Measurements from ENCODE around the gene ADARB1.
A peak's percentile ranks its signal among the peaks of the same experiment; 100 is the strongest.
"Not testable (repeated sequence)": the region's sequence is repeated elsewhere in the genome, so short reads cannot be mapped to it uniquely, and the experiment has no call there.

ADARB1 gene, protein sequence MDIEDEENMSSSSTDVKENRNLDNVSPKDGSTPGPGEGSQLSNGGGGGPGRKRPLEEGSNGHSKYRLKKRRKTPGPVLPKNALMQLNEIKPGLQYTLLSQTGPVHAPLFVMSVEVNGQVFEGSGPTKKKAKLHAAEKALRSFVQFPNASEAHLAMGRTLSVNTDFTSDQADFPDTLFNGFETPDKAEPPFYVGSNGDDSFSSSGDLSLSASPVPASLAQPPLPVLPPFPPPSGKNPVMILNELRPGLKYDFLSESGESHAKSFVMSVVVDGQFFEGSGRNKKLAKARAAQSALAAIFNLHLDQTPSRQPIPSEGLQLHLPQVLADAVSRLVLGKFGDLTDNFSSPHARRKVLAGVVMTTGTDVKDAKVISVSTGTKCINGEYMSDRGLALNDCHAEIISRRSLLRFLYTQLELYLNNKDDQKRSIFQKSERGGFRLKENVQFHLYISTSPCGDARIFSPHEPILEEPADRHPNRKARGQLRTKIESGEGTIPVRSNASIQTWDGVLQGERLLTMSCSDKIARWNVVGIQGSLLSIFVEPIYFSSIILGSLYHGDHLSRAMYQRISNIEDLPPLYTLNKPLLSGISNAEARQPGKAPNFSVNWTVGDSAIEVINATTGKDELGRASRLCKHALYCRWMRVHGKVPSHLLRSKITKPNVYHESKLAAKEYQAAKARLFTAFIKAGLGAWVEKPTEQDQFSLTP

DNA sequence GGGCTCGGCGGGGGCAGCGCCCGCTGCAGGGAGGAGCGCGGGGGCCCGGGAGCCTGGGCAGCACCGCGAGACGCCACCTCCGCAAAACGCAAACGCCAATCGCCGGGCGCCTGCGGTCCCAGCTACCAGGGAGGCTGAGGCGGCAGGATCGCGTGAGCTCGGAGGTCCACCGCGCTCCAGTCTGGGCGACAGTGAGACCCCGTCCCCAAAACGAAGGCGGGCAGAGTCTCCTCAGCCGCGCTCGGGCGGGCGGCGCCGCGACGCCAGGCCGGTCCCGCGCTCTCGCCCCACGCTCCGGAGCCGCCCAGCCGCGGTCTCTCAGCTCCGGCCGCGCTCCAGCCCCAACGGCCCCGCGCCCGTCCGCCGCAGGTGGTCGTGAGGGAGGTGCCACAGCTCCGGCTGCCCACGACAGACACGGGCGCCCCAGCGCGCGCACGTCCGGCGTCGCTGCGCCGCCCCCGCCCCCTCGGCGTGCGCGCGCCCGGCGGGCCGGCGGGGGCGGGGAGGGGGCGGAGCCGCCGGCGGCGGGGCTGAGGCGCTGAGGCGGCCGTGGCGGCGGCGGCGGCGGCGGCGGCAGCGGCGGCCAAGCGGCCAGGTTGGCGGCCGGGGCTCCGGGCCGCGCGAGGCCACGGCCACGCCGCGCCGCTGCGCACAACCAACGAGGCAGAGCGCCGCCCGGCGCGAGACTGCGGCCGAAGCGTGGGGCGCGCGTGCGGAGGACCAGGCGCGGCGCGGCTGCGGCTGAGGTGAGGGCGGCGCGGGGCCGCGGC lies at the start of gene ADARB1:
Gene ADARB1, plus strand, starts transcription at position 533 of the 770 bp plus-strand sequence. CDS start 97,077 bp downstream, outside the sequence.
- H4K20me1 ChIP-seq, result peaks cover 0 to 19% (median 11%) of the 10 kb centered on the region in 11 experiments; a peak in 10 of 22 replicates
- peak within 1 kb of the TSS; percentile 81 to 97 (median 89) for H3K9ac ChIP-seq
- peak within 1 kb of the TSS; percentile 70 to 89 (median 84) for H3K27ac ChIP-seq
- peaks cover 0 to 5% (median 0%) of the 10 kb centered on the region in 11 experiments; a peak in 5 of 22 replicates for H3K9me3 ChIP-seq (replicated peaks in 1 of 11)
- H3K4me3 ChIP-seq, result peak within 1 kb of the TSS; percentile 79 to 100 (median 94)
- peak within 1 kb of the TSS; percentile 93 to 100 (median 97) for H3K4me2 ChIP-seq
- H3K27me3 ChIP-seq, result peaks cover 0 to 20% (median 6%) of the 10 kb centered on the region in 11 experiments; a peak in 10 of 22 replicates
- no peak for TF ChIP-seq Cebpa-rat (IDR thresholded peaks at IDR 0.05)
- peaks cover 41 to 60% (median 50%) of the 10 kb centered on the region in 10 experiments for H3K4me1 ChIP-seq
- 0 out of 22 replicates have a peak, but pooled peaks cover 0 to 9% (median 0%) of the 10 kb centered on the region in 11 experiments for H3K36me3 ChIP-seq

DNA sequence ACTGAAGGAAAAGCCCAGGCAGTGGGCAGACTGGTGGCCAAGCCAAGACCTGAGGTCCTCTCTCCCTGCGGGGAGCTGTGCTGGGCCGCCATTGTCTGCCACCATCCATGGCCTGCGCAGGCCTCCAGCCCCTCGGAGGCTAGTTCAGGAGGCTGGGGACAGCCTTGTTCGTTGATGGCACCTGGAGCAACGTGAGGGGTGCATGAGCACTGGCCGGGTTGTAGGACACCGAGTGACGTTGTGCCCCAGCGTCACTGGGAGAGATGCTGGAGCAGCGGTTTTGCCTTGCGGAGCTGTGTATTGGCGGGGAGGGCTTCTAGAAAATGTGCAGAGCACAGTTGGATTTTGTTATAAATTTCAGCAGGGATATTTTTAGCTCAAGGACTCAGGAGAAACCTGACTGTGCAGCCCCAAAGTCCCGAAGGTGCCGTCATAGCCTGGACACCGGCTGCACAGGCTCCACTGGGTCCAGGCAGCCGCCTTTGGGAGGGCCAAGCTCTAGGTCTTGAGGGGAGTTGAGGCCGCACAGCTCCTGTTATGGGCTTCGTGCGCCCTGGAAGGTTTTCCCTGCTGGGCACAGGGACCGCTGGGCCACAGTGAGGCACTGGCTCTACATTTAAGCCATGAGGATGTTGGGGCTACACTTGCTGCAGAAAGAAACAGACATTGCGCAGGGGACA lies 48.2 kb upstream of the ADARB1 start:
- H3K9ac ChIP-seq, result no peak overlapping the region
- no peak overlapping the region for H3K27ac ChIP-seq
- H3K9me3 ChIP-seq (replicated peaks in 1 of 11), result peaks cover 22 to 37% (median 29%) of the 10 kb centered on the region in 11 experiments
- peaks cover 0 to 19% (median 0%) of the 10 kb centered on the region in 11 experiments; a peak in 6 of 22 replicates for H3K27me3 ChIP-seq
- H3K4me1 ChIP-seq, result peaks cover 14 to 44% (median 22%) of the 10 kb centered on the region in 10 experiments
- peaks cover 0 to 24% (median 0%) of the 10 kb centered on the region in 11 experiments; a peak in 9 of 22 replicates for H3K36me3 ChIP-seq
- TF ChIP-seq Cebpa-rat (IDR thresholded peaks at IDR 0.05), result no peak
- no peak overlapping the region for H3K4me2 ChIP-seq
- peaks cover 0 to 22% (median 0%) of the 10 kb centered on the region in 11 experiments; a peak in 6 of 22 replicates for H4K20me1 ChIP-seq
- no peak overlapping the region for H3K4me3 ChIP-seq

DNA sequence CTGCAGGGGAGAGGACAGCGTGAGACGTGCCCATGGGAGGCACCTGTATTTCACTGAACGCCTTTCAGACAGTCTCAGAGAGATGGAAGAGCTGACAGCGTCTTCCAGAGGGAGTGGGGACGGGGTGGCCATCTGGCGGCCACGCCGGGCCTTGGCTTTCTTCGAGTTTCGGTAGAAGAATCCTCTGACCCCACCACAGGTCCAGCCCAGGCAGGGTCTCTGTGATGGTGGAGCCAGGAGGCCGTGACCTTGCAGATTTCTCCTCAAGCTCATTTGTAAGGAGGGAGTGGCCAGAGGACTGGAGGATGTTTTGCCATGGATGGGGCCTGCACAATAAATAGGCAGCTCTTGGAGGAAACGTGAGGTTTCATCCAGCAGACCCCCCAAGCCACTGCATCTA lies 47.6 kb upstream of the ADARB1 start:
- Histone ChIP-seq H3K9ac (no peak overlapping the region), H3K9me3 (replicated peaks in 1 of 11) (peaks cover 22 to 35% (median 29%) of the 10 kb centered on the region in 11 experiments), H3K27ac (no peak overlapping the region), H3K4me3 (no peak overlapping the region), H3K36me3 (peaks cover 0 to 20% (median 0%) of the 10 kb centered on the region in 11 experiments; a peak in 9 of 22 replicates), H4K20me1 (peaks cover 0 to 27% (median 0%) of the 10 kb centered on the region in 11 experiments; a peak in 6 of 22 replicates), H3K4me1 (peaks cover 20 to 45% (median 27%) of the 10 kb centered on the region in 10 experiments), H3K27me3 (peaks cover 0 to 25% (median 0%) of the 10 kb centered on the region in 11 experiments; a peak in 7 of 22 replicates), H3K4me2 (peak overlapping the region in 5 of 11 experiments; percentile 9 to 18 (median 15); a peak in 4 of 22 replicates)
- no peak for TF ChIP-seq Cebpa-rat (IDR thresholded peaks at IDR 0.05)

DNA sequence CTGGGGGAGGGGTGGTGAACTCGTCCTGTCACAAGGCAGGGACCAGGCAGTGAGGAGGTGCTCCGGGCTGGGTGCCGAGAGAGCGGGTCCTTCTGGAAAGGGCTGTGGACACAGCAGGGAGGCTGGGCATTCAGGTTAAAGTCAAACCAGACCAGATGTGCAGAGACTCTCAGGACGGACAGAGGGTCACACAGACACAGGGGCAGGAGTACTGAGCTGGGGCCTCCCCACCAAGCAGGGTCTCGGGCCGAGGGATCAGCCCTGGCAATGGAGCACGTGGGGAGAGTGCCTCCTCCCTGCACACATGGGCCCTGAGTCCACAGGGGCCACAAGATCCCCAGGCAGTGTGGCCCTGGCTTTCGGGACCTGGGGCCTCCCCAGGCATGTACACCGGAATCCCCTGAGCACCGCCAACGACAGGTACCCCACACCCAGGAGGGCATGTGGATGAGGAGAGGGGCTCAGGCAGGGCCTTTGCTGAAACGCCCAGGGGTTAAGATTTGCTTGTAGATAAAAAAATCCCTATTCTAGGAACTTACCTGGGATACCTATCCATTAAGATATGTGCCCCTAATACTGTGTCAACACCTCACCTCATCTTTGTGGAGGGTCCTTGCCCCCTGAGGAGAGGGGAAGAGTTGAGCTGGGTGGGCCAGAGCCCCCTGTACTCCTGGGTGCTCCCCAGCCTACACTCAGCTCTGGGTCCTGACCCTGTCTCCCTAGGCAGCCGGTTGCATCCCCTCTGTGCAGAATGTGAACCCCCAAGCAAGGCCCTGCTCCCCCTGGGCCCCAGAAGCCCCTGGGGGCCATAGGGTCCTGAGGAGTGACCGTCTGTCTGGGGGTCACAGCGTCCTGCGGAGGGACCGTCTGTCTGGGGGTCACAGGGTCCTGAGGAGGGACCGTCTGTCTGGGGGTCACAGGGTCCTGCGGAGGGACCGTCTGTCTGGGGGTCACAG lies 46.9 kb upstream of the ADARB1 start:
- Histone ChIP-seq H3K4me2 (peak overlapping the region in 5 of 11 experiments; percentile 9 to 18 (median 15); a peak in 4 of 22 replicates), H3K4me3 (no peak overlapping the region), H3K9ac (0 out of 22 replicates have a peak overlapping the region, but pooled peaks of 1 of the 11 experiments have one; percentile 5), H3K9me3 (replicated peaks in 1 of 11) (peaks cover 22 to 29% (median 24%) of the 10 kb centered on the region in 11 experiments), H3K4me1 (peaks cover 23 to 52% (median 34%) of the 10 kb centered on the region in 10 experiments), H3K27ac (no peak overlapping the region), H3K27me3 (peaks cover 0 to 27% (median 0%) of the 10 kb centered on the region in 11 experiments; a peak in 7 of 22 replicates), H4K20me1 (peaks cover 0 to 27% (median 0%) of the 10 kb centered on the region in 11 experiments; a peak in 6 of 22 replicates), H3K36me3 (peaks cover 0 to 13% (median 0%) of the 10 kb centered on the region in 11 experiments; a peak in 8 of 22 replicates)
- no peak for TF ChIP-seq Cebpa-rat (IDR thresholded peaks at IDR 0.05)

DNA sequence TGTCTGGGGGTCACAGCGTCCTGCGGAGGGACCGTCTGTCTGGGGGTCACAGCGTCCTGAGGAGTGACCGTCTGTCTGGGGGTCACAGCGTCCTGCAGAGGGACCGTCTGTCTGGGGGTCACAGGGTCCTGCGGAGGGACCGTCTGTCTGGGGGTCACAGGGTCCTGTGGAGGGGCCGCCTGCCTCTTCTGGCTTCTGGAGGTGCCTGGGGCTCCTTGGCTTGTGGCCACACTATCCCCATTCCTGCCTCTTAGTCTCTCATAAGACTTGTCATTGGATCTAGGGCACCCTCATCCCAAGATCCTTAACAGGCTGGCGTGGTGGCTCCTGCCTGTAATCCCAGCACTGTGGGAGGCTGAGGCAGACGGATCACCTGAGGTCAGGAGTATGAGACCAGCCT lies 45.7 kb upstream of the ADARB1 start:
- peaks cover 0 to 32% (median 0%) of the 10 kb centered on the region in 11 experiments; a peak in 7 of 22 replicates for H3K27me3 ChIP-seq
- not testable (repeated sequence) for H3K27ac ChIP-seq, H3K36me3 ChIP-seq, H3K9ac ChIP-seq, H3K4me3 ChIP-seq, H3K4me2 ChIP-seq
- peaks cover 0 to 27% (median 0%) of the 10 kb centered on the region in 11 experiments; a peak in 6 of 22 replicates for H4K20me1 ChIP-seq
- H3K9me3 ChIP-seq (replicated peaks in 1 of 11), result peaks cover 10 to 17% (median 12%) of the 10 kb centered on the region in 11 experiments; a peak in 20 of 22 replicates
- H3K4me1 ChIP-seq, result peaks cover 30 to 60% (median 43%) of the 10 kb centered on the region in 10 experiments

DNA sequence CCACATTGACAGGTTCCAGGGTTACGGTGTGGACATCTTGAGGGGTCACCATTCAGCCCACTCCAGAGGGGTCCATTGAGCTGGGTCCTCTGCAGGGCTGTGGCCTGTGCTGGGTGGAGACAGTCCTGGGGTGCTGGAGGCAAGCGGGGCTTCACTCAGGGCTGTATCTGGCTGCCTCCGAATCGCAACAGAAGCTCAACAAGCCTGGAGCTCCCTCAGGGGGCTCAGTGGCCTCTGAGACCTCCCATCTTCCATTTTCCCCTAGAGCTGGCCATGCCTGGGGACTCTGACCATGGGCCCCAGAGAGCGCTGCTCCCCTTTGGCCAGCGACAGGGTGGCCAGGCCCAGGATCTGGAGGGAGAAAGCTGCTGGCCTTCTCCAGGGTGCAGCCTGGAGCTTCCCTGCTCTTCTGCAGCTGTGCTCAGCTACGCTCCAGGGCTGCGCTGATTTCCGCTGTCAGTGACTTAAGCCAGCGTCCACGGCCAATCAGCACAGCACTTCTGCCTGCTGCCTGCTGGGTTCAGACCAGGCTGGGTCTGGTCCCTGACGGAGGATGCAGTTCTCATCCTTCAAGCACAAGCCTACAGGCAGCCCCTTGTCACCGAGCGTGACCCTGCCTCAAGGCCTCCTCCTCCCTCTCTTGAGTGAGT lies 45.0 kb upstream of the ADARB1 start:
- Histone ChIP-seq H3K4me2 (peak overlapping the region; percentile 74 to 97 (median 91); a peak in 19 of 22 replicates), H3K9me3 (replicated peaks in 1 of 11) (peaks cover 3 to 10% (median 6%) of the 10 kb centered on the region in 11 experiments; a peak in 18 of 22 replicates), H3K36me3 (no peaks in the 10 kb centered on the region), H3K4me3 (no peak overlapping the region), H4K20me1 (peaks cover 0 to 27% (median 0%) of the 10 kb centered on the region in 11 experiments; a peak in 6 of 22 replicates), H3K27ac (no peak overlapping the region), H3K27me3 (peaks cover 0 to 38% (median 0%) of the 10 kb centered on the region in 11 experiments; a peak in 7 of 22 replicates), H3K9ac (0 out of 22 replicates have a peak overlapping the region, but pooled peaks of 1 of the 11 experiments have one; percentile 3), H3K4me1 (peaks cover 30 to 63% (median 51%) of the 10 kb centered on the region in 10 experiments)
- no peak for TF ChIP-seq Cebpa-rat (IDR thresholded peaks at IDR 0.05)

Measured in BLaER1 treated with 17β-estradiol and CSF1 and Interleukin-3, amounts not matched to agents 10 nM and 100 nM (cell line).